K562 (cell line): ENCODE measurements around the gene RPL18A.

Experiments
- ETV6 ChIP-seq, 3 experiments: fragments of 150-350 bp in 1 of 3; sonication (generic) in 1 of 3; formaldehyde crosslinking in 1 of 3; IDR thresholded peaks; 2 replicates each; pipeline versions ENCODE4 v1.6.1 to v1.8.0; 2014 to 2022; ENCODE audit warnings: borderline replicate concordance in 2 of 3, low read depth in 2 of 3, antibody characterized with exemption in 1 of 3, low read length in 1 of 3, mild to moderate bottlenecking in 1 of 3, missing genetic modification reagents in 1 of 3
- NR3C1 ChIP-seq: sonication (generic); formaldehyde crosslinking; IDR thresholded peaks from 2 replicates; pipeline ENCODE4 v1.8.1; 2022; ENCODE audit warnings: missing genetic modification reagents
- TAF7 ChIP-seq: fragments of 450-650 bp; IDR thresholded peaks from 2 replicates; pipeline ENCODE4 v1.6.1; 2016; ENCODE audit warnings: missing genetic modification characterization, missing compliant biosample characterization
- TF ChIP-seq, protein P1 (sequence below), 3 experiments: IDR thresholded peaks in 2 of 3; conservative IDR thresholded peaks in 1 of 3; 2 replicates each; pipeline ENCODE4 v1.5.1; 2011 to 2012; ENCODE audit warnings: low read length in 3 of 3, mild to moderate bottlenecking in 3 of 3, control low read depth in 2 of 3, improper control_type of control experiment in 1 of 3, inconsistent platforms in 1 of 3, low read depth in 1 of 3, mixed read lengths in 1 of 3, moderate library complexity in 1 of 3; ENCODE audit not compliant: insufficient read depth in 2 of 3
- TF ChIP-seq, protein P2 (sequence below): fragments of 250-450 bp; sonication (Bioruptor Pico); IDR thresholded peaks from 2 replicates; pipeline ENCODE4 v1.8.0; 2022; ENCODE audit warnings: moderate library complexity, mild to moderate bottlenecking, inconsistent platforms

DNA sequence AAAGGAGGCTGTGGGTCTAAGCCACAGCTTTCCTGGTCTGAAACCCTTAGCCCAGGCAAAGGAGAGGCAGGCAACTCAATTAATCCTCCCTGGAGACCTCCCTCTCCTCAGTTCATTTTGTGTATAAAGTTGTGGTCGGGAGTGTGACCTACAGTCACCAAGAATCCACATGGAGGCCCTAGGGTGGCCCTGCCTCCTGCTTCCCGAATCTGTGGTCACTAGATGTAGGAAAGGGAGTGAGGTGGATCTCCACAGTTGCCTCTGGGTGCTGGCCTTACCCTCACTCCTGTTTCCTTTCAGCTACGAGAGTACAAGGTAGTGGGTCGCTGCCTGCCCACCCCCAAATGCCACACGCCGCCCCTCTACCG lies 1.3 kb downstream of the RPL18A start:
- TF ChIP-seq, protein P1, sequence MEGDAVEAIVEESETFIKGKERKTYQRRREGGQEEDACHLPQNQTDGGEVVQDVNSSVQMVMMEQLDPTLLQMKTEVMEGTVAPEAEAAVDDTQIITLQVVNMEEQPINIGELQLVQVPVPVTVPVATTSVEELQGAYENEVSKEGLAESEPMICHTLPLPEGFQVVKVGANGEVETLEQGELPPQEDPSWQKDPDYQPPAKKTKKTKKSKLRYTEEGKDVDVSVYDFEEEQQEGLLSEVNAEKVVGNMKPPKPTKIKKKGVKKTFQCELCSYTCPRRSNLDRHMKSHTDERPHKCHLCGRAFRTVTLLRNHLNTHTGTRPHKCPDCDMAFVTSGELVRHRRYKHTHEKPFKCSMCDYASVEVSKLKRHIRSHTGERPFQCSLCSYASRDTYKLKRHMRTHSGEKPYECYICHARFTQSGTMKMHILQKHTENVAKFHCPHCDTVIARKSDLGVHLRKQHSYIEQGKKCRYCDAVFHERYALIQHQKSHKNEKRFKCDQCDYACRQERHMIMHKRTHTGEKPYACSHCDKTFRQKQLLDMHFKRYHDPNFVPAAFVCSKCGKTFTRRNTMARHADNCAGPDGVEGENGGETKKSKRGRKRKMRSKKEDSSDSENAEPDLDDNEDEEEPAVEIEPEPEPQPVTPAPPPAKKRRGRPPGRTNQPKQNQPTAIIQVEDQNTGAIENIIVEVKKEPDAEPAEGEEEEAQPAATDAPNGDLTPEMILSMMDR (IDR thresholded peaks at IDR 0.05 in 2 of 3, conservative IDR thresholded peaks at IDR 0.05 in 1 of 3; ENCODE audit: insufficient read depth in 2 of 3, low read depth in 1 of 3, low read length in 3 of 3), result no peak
- no peak for TF ChIP-seq NR3C1 (CRISPR knock-in tag)
- TF ChIP-seq, protein P2, sequence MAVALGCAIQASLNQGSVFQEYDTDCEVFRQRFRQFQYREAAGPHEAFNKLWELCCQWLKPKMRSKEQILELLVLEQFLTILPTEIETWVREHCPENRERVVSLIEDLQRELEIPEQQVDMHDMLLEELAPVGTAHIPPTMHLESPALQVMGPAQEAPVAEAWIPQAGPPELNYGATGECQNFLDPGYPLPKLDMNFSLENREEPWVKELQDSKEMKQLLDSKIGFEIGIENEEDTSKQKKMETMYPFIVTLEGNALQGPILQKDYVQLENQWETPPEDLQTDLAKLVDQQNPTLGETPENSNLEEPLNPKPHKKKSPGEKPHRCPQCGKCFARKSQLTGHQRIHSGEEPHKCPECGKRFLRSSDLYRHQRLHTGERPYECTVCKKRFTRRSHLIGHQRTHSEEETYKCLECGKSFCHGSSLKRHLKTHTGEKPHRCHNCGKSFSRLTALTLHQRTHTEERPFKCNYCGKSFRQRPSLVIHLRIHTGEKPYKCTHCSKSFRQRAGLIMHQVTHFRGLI (CRISPR knock-in tag), result no peak
- TF ChIP-seq ETV6 (IDR thresholded peaks at IDR 0.05; ENCODE audit: borderline replicate concordance in 1 of 2, low read depth in 2 of 2, low read length in 1 of 2), result no peak
- no peak for TF ChIP-seq ETV6 (CRISPR knock-in tag; IDR thresholded peaks at IDR 0.05; ENCODE audit: borderline replicate concordance)
- TF ChIP-seq TAF7 (tag), result no peak
